Mesothelial cell of epicardium (in vitro differentiated cells): ENCODE data around the gene ME3. TPM values are rescaled to one million over a fixed set of nuclear protein-coding genes. Genes with fewer than 3 reads are reported as not detected.

Source experiments
- DNase-seq, 2 experiments: peaks; one replicate each; pipeline ENCODE4 v3.0.0; 2021; ENCODE audit warnings: low spot score in 2 of 2; ENCODE audit not compliant: unreplicated experiment in 2 of 2
- H3K27ac Mint-ChIP-seq: 2 replicates; pipeline ENCODE4 v1.8.0; 2021; ENCODE audit warnings: mixed read lengths
- H3K27me3 Mint-ChIP-seq: 2 replicates; pipeline ENCODE4 v1.8.0; 2021; ENCODE audit warnings: low read depth, mixed read lengths
- H3K36me3 Mint-ChIP-seq: 2 replicates; pipeline ENCODE4 v1.8.0; 2021; ENCODE audit warnings: mixed read lengths
- H3K4me1 Mint-ChIP-seq: 2 replicates; pipeline ENCODE4 v1.8.0; 2021; ENCODE audit warnings: mixed read lengths
- H3K4me3 Mint-ChIP-seq: 2 replicates; pipeline ENCODE4 v1.8.0; 2021; ENCODE audit warnings: mild to moderate bottlenecking, moderate library complexity, mixed read lengths
- H3K9me3 Mint-ChIP-seq: 2 replicates; pipeline ENCODE4 v1.8.0; 2021; ENCODE audit warnings: mixed read lengths
- total RNA-seq: library from RNA; stranded (reverse); gene quantifications from 3 replicates; pipeline ENCODE4 v1.2.1, GENCODE V29; 2021
- TF ChIP-seq, protein P1 (sequence below): fragments of 200-600 bp; sonication (generic); IDR thresholded peaks from one replicate; pipeline ENCODE4 v1.5.0; 2021; ENCODE audit warnings: antibody characterized with exemption; ENCODE audit not compliant: unreplicated experiment

ME3 gene
- total RNA-seq, 1 donor from 2014 or later: 11.8 TPM

DNA sequence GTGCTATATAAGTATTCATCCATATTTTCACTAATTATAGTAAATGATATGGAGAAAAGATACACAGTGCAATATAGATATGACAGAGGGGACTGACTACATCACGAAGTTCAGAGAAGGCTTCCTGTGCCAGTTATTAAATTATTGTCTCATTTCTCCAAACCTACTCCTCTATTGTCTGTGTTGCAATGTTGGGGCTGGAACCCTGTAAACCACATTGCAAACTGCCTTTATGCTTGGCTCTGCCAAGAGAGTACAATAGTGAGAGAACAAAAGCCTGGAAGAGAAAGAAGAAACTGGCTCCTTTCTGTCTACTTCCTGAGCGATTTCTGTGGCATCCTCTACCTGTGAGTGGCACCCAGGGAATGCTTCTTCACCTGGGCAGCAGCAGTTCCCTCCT is 46.4 kb downstream of the ME3 start:
- Mint-ChIP-seq H3K4me3 (no peak overlapping the region), H3K36me3 (no peaks in the 10 kb centered on the region), H3K4me1 (peaks cover 31% of the 10 kb centered on the region), H3K9me3 (peaks cover 3% of the 10 kb centered on the region), H3K27ac (no peak overlapping the region), H3K27me3 (no peaks in the 10 kb centered on the region)
- DNase-seq: no peak
- TF ChIP-seq, protein P1, sequence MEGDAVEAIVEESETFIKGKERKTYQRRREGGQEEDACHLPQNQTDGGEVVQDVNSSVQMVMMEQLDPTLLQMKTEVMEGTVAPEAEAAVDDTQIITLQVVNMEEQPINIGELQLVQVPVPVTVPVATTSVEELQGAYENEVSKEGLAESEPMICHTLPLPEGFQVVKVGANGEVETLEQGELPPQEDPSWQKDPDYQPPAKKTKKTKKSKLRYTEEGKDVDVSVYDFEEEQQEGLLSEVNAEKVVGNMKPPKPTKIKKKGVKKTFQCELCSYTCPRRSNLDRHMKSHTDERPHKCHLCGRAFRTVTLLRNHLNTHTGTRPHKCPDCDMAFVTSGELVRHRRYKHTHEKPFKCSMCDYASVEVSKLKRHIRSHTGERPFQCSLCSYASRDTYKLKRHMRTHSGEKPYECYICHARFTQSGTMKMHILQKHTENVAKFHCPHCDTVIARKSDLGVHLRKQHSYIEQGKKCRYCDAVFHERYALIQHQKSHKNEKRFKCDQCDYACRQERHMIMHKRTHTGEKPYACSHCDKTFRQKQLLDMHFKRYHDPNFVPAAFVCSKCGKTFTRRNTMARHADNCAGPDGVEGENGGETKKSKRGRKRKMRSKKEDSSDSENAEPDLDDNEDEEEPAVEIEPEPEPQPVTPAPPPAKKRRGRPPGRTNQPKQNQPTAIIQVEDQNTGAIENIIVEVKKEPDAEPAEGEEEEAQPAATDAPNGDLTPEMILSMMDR: no peak

DNA sequence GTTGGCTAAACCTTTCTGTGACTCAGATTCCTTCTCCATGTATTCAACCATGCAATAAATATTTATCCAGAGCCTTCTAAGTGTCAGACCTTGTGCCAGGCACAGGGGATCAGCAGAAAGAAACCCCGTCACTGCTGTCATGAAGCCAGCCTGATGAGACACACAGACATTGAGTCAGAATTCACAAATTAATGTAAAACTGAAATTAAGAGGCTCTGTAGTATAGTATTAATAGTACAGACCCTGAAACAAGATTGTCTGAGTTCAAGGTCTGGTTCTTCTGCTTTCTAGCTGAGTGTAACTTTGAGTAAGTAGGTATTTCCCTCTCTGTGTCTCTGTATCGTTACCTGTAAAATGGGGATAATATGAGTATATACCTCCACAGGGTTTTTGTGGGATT is 46.9 kb downstream of the ME3 start:
- H3K9me3 Mint-ChIP-seq: peaks cover 3% of the 10 kb centered on the region
- TF ChIP-seq, protein P1: no peak
- H3K27me3 Mint-ChIP-seq: no peaks in the 10 kb centered on the region
- no peak overlapping the region for H3K4me3 Mint-ChIP-seq
- H3K4me1 Mint-ChIP-seq: peaks cover 33% of the 10 kb centered on the region
- DNase-seq: no peak
- H3K27ac Mint-ChIP-seq: no peak overlapping the region
- no peaks in the 10 kb centered on the region for H3K36me3 Mint-ChIP-seq

DNA sequence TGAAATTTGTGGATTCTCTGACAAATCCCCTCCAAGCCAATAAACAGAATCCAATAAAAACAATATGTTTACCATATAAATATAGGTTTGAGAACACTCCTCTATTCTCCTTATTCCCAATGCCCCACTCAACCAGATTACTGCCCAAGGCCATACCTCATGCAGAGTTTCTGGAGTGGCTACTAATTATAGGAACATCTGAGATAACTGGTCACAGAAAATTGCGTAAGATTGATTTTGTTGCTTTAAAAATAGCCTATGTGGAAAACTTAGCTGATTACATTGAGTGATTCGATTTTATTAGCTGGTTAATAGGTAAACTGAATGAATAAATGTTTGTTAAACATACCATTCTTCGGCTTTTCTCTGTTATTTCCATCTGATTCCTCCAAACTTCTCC is 48.0 kb downstream of the ME3 start:
- Mint-ChIP-seq H3K9me3 (peaks cover 6% of the 10 kb centered on the region), H3K36me3 (no peaks in the 10 kb centered on the region), H3K27ac (no peak overlapping the region), H3K4me3 (no peak overlapping the region), H3K4me1 (peaks cover 31% of the 10 kb centered on the region), H3K27me3 (no peaks in the 10 kb centered on the region)
- TF ChIP-seq, protein P1: no peak
- DNase-seq: no peak

DNA sequence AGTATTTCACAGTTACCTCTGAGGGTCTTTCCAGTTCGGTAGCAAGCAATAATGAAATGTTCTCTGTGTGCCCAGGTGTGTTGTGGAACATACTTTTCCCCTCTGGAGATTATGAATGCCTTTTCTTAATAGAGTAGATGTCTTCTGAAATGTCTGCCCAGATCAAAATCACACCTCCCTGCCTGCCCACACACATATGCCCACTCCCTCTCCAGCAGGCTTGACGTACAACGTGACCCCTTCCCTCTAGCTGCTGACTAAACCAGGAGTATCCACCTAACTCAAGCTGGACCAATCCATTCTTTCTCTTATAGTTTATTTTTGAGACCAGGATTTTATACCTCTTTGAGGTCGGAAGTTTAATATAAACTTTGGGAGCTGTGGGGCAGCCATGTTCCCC is 48.7 kb downstream of the ME3 start:
- TF ChIP-seq, protein P1: no peak
- H3K27ac Mint-ChIP-seq: peak overlapping the region; percentile 83
- peaks cover 11% of the 10 kb centered on the region for H3K9me3 Mint-ChIP-seq
- H3K4me3 Mint-ChIP-seq: no peak overlapping the region
- peaks cover 30% of the 10 kb centered on the region for H3K4me1 Mint-ChIP-seq
- no peaks in the 10 kb centered on the region for H3K27me3 Mint-ChIP-seq
- H3K36me3 Mint-ChIP-seq: no peaks in the 10 kb centered on the region
- no peak for DNase-seq

DNA sequence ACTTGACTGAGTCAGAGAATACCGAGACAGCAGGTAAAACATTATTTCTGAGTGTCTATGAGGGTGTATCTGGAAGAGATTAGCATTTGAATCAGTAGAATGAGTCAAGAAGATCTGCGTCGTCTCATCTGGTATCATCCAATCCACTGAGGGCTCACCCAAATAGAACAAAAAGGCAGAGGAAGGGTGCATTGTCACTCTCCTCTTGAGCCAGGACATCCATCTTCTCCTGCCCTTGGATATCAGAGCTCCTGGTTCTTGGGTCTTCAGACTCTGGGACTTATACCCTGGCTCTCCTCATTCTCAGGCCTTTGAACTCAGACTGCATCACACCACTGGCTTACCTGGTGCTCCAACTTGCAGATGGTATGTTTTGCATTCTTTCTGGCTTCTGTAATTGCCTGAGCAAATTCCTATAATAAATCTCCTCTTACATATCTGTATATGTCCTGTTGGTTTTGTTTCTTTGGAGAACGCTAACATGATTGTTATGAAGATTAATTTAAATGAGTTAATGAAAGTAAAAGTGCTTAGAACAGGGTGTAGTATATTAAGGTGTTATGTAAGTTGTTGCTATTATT is 49.3 kb downstream of the ME3 start:
- TF ChIP-seq, protein P1: no peak
- Mint-ChIP-seq H3K4me3 (no peak overlapping the region), H3K9me3 (peaks cover 11% of the 10 kb centered on the region), H3K4me1 (peaks cover 30% of the 10 kb centered on the region), H3K27ac (peak overlapping the region; percentile 83), H3K36me3 (no peaks in the 10 kb centered on the region), H3K27me3 (no peaks in the 10 kb centered on the region)
- no peak for DNase-seq

DNA sequence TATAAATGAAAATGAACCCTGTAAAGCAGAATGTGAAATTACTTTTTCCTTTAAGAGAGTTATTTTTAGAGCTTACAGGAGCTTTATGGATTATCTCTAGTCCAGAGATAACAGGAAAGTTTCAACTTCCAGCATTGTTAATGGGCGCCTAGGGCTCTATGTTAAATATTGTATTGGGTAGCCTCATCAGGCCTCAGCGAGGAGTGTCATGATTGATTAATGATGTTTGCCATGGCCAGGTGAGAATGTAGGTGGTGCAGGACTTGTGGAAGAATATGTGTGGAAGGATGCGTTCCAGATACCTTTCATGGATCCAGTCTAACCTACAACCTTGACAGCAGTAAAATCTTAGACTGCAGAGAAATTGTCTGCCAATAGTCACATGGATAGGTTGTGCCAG is 50.6 kb downstream of the ME3 start:
- TF ChIP-seq, protein P1: no peak
- Mint-ChIP-seq H3K9me3 (peaks cover 11% of the 10 kb centered on the region), H3K4me1 (peaks cover 30% of the 10 kb centered on the region), H3K36me3 (no peaks in the 10 kb centered on the region), H3K27ac (no peak overlapping the region), H3K4me3 (no peak overlapping the region), H3K27me3 (no peaks in the 10 kb centered on the region)
- DNase-seq: no peak
